8988T (cell line): ENCODE data around the gene FNDC8.
A peak's percentile ranks its signal among the peaks of the same experiment; 100 is the strongest.
"Not testable (repeated sequence)": the region's sequence is repeated elsewhere in the genome, so short reads cannot be mapped to it uniquely, and the experiment has no call there.

Experiments used
- DNase-seq: peaks from one replicate; pipeline ENCODE4 v3.0.0; 2011

FNDC8 gene

DNA sequence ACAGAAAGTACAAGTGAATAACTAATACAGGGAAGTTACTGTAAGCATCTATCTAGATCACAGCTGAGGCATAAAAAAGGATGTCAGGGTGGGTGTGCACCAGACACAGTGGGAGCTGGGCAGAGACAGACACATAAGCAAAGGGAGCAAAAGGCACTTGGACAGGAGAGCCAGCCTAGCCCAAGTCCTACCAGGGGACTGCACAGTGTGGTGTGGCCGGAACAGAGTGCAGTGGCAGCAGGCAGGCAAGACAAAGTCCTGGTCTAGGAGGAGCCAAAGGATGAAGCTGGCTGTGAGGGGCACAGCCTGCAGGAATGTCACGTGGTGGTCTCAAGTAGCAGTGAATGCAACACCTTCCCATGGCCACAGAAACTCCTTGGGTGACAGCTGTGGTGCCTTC is 23.6 kb upstream of the FNDC8 start:
- no peak for DNase-seq

DNA sequence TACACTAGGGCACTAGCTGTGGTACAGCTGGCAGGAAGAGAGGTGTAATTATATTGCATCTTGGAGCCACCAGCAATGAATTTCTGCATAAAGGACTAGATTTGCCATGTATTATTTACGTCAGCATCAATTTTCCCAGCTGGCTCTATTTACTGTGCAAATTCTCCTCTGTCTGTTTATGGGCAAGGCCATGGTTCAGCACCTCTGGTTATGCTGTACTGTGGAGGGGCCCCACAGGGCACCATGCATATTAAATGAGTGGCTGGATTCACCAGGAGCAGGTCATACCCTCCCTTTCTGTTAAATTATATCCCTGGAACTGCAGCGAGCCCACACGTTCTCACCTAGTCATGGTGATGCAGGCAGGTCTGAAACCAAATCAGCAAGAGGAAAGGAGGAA is 21.5 kb upstream of the FNDC8 start:
- no peak for DNase-seq

DNA sequence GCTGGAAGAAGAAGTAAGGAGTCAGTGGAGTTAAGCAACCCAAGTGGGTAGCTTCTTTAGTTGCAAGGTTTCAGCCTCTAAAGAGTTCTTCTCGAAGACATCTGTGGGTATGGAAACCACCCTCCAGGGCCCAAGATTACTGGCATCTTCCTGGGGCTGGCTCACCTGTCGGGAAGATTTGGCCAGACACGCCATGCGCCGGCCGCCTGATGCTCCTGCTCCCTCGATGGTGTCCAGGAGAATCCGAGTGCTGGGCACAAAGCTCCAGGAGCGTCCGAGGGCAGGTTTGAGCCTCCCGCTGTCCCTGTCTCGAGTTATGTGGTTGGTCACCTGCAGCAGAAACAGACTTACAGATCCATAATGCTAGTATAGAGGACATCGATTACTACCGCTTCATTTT is 20.4 kb upstream of the FNDC8 start:
- DNase-seq: no peak

DNA sequence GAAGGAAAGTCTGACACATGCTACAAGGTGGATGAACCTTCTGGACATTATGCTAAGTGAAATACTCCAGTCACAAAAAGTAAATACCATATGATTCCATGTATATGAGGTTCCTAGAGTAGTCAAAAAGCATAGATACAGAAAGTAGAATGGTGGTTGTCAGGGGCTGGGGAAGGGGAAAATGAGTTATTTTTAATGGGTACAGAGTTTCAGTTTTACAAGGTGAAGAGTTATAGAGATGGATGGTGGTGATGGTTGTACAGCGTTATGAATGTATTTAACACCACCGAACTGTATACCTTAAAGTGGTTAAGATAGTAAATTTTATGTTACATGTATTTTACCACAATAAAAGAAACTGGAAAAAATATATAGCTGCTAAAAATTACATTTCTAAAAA is 19.7 kb upstream of the FNDC8 start:
- DNase-seq: no peak

DNA sequence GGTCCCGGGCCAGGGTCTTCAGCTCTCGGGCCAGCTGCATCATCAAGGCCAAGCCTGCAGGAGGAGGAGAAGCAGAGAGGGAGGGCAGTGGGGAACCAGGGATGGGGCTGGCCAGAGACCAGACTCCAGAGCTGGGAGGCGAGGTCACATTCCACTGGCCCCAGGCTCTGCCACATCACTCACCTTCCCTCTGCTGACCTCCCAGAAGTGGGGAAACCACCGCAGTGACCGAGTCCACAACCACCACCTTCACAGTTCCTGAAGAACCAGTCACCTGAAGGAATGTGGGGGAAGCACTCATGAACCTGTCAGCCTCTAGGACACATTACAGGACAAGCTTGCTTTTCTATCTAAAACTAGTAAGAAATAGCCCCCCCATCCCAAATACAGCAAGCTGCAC is 18.1 kb upstream of the FNDC8 start:
- no peak for DNase-seq

DNA sequence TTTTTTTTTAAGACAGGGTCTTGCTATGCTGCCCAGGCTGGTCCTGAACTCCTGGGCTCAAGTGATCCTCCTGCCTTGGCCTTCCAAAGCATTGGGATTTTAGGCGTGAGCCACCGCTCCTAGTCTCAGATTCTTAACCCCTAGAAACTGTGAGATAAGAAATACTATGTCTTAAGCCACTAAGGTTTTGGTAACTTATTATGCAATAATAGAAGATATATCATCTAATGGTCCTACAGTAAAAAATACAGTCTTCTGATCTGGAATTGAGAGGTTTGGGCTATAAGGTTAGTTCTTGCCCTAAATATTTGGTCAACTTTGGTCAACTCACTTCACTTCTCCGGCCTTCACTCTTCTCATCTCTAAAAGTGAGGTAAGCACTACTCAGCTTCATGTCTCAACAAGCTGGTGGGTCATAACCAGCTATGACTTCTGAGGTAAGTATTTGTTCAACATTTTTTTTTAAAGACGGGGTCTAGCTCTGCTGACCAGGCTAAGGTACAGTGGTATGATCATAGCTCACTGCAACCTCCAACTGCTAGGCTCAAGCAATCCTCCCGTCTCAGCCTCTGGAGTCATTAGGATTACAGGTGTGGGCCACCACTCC is 16.5 kb upstream of the FNDC8 start:
- no peak for DNase-seq

DNA sequence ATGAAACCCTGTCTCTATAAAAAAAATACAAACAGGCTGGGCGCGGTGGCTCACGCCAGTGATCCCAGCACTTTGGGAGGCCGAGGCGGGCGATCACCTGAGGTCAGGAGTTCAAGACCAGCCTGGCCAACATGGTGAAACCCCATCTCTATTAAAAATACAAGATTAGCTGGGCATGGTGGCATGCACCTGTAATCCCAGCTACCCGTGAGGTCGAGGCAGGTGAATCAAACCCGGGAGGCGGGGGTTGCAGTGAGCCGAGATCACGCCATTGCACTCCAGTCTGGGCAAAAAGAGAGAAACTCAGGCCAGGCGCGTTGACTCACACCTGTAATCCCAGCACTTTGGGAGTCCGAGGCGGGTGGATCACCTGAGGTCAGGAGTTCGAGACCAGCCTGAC is 10.6 kb upstream of the FNDC8 start:
- DNase-seq: not testable (repeated sequence)

DNA sequence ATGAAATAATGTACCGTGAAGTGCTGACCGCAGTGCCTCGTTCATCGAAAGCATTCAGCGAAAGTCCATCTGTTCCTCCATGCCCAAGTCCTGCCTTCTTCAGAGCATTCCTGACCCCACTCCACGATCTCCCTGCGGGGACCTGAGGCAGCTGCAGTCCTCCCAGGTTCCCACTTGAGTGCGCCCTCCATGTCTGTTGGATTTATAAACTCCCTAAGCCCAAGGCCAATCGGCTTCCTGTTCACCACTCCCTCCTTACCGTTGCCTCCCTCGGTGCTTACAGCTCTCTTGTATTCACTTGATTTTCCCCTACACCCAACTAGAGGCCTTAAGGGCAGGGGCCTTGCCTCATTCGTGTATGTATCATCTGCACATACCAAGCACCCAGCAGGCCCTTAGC is 4.6 kb upstream of the FNDC8 start:
- no peak for DNase-seq

DNA sequence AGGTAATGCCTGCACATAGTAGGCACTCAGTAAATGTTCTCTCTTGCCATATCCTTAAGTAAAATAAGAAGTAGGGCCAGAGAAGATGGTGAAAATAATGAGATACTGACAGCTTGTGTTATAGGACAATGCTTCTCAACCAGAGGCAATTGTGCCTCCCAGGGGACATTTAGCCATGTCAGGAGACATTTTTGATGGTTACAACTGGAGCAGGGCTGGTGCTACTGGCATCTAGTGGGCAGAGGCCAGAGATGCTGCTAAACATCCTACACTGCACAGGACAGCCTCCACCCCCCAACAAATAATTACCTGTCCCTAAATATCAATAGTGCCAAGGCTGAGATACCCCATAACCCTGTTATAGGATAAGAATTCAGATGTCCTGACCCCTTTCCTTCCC is 3.4 kb upstream of the FNDC8 start:
- DNase-seq: no peak

DNA sequence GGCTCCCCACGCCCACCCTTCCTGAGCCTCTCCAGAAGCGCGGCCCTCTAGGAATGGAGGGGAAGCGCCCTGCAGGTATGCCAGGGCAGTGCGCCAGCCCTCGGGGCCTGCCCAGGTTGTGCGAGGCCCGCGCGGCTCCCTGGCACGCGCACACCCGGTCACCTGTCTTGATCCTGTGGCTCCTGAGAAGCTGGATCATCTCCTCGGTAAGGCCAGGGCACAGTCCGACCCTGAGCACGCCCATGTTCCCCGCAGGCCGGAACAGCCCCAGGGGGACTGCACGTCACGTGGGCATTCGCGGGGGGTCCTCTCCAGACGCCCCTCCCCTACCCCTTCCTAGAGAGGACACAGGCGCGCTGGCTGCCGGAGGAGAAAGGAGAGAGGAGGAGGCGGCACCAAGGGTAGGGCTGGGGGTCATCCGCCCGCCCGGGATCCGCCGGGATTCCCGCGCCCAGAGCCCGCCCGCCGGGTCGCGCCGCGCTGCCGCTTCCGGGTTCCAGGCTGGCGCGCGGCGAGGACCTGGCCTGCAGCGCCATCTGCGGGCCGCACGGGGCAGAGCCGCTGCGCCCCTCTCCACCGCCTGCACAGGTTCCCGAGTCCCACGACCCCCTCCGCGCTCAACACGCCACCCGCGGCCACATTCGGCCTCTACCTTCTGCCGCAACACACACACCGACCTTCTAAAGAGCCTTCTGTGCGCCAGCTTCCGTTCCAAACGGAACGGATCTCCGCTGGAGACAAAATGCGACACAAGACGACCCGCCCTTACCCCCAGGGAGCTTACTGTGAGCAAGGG is 1.8 kb upstream of the FNDC8 start, which contains the start of gene RAD51D:
Gene RAD51D (minus strand): TSS at position 491 of the 796 bp plus-strand sequence. CDS start 247 bp downstream, at position 244.
- DNase-seq: peak; percentile 64

DNA sequence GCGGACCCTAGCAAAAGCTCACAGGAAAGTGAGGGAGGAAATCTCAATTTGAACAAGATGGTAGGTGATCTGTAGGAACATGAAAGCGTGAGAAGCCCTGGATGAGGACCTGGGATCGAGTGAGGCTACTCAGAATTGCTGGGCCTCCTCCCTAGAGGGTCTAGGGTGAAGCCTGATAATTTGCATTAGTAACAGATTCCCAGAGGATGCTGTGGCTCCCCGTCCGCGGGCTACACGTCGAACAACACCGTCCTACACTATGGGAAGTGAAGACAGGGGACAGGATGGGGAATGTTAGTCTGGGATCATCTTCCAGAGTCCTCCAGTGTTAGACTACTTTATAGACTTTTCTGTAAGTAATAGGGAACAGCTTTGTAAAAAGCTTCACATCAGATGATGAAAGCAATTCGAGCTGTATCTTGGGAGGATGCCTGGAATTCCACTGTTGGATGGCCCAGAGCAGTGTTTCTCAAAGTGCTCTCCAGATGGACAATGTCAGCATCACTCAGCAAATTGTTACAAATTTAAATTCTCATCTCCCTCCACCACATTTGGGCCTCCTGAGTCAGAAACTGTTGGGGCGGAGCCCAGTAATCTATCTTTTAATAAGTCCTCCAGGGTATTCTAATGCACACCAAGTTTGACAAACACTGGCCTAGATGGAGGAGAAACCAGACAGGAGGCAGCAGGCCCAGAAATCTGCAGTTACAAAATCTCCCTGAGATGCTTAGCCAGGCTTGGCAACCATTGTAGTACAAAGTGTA is 6.5 kb downstream of the FNDC8 start:
- no peak for DNase-seq

DNA sequence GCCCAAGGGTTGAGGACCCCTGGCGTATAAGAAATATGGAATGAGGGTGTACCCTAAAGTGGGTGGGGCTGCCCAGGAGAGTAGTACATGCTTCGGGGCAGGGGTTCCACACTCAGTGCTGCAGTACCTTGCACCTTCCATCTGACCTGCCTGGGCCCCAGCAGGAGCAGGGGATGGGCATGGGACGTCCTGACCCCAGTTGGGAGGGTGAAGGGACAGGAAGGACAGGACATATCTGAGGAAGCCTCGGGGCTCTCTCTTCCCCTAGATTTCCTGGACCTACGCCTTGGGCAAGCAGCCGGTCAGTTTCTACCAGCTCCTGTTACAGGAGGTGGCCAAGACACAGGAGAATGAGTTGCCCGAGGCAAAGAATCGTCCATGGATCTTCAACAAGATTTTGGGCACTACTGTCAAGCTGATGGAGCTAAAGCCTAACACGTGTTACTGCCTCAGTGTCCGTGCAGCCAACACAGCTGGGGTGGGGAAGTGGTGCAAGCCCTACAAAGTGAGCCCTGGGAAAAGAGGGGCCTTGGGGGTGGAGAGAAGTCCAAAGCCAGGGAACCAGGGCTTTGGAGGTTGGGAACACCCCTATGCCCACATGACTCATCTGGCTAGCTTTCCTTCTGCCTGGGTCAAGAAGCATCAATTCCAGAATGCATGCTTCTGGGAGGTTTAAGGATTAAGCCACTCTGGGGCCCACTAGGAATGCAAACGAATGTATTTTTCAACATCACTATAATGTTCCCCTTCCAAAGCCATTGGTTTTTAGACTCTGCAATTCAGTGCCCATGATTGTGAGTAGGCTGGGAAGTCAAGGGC is 7.9 kb downstream of the FNDC8 start:
- no peak for DNase-seq

DNA sequence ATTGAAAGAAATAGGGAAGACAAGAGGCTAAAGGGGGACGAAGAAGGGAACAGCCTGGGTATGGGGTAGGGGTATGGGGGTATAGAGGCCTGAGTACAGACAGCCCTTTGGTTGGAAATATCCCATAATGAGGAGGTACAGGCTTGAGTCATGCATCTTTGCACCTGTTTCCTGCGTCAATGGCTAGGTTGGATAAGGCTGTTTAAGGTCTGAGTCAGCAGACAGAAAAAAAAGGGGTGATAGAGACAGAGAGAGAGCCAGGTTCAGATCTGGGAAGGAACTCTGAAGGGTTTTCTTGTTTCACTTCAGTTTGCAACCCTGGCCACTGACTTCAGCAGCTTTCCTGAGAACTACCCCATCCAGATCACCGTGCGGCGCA is 8.5 kb downstream of the FNDC8 start:
- no peak for DNase-seq

DNA sequence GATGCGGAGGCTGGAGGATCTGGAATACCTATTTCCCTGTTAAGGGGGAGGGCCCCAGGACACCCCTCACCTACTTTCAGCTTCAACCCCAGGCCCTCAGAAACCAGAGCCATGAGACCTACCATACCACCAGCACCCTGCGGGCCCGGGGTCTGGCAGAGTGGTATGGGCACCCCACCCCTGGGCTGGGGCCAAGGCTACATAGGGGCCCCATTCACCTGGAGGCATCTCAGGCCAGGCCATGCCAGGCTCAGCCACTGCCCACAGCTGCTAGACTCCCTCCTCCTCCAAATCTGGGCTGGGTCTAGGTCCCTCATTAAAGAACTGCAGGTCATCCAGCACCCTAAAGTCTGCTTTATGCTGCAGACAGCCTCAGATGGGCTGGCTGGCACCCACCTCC is 9.0 kb downstream of the FNDC8 start:
- no peak for DNase-seq

DNA sequence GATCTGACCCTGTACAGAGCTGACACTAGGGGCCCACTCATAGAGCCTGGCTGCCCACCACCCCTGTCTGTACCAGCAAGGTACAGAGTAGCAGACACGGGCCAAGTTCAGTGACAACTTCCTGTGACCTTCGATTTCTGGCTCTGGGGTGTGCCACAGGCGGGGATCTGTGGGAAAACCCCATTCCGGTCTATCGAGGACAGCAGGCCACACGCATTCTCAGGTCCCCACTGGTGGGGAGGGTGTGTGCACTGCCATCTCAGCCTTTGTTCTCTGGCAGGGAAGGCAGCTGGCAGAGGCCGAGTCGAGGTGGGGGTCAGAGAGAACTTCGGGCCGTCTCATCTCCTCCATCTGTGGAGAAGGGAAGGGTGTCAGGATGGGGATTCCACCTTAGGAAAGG is 10.7 kb downstream of the FNDC8 start:
- no peak for DNase-seq

DNA sequence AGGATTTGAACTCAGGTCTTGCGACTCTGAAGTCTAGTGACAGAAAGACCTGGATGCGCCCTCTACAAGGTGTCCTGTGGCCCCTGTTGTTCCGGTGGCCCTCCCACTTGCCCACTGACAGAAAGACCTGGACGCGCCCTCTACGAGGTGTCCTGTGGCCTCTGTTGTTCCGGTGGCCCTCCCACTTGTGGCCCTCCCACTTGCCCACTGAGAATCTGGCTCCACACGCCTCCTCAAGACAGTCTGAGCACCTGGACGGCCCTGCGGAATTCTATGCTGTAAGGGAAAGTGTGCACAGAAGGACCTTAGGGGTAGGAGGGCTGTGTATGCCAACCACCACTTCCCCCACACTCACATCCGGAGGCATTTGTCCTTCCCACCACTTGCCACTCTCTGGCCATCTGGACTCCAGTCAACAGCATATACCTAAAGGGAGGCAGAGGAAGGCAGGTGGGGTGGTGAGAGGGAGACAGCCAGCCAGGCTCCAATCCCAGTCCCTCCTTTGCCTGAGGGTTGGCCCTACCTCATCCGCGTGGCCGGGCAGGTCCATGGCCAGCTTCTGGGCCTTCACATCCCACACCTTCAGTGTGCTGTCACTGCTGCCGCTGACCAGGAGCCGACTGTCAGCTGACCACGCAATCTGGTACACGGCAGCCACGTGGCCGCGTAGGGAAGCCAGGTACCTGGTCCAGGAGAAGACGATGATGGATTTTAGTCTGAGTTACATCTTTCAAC is 11.6 kb downstream of the FNDC8 start:
- DNase-seq: no peak

DNA sequence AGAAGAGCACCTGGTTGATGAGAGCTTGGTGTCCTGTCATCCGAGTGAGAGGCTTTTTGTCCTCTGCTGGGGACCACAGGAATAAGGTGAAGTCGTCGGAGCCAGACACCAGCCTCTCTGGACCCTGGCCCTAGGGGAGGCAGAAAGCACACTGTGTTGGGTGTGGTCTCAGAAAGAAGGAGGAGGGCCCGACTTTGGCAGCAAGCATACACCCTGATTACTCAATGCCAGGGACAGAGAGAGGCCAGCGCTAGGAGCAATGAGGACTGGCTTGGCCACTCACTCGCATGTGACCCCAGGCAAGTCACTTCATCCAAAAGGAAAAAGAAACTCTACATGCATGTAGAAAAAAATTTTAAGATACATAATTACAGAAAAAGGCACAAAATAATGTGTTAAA is 13.9 kb downstream of the FNDC8 start:
- no peak for DNase-seq

DNA sequence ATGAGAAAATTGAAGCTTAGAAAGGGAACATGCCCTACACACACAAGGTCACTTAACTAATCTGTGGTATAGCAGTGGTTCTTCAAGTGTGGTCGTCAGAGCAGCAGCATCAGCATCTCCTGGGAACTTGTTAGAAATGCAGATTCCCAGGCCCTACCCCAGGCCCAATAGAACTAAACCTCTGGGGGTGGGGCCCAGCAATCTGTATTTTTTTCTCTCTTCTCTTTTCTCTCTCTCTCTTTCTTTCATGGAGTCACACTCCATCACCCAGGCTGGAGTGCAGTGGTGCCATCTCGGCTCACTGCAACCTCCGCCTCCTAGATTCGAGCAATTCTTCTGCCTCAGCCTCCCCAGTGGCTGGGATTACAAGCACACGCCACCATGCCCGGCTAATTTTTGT is 16.8 kb downstream of the FNDC8 start:
- DNase-seq: no peak

DNA sequence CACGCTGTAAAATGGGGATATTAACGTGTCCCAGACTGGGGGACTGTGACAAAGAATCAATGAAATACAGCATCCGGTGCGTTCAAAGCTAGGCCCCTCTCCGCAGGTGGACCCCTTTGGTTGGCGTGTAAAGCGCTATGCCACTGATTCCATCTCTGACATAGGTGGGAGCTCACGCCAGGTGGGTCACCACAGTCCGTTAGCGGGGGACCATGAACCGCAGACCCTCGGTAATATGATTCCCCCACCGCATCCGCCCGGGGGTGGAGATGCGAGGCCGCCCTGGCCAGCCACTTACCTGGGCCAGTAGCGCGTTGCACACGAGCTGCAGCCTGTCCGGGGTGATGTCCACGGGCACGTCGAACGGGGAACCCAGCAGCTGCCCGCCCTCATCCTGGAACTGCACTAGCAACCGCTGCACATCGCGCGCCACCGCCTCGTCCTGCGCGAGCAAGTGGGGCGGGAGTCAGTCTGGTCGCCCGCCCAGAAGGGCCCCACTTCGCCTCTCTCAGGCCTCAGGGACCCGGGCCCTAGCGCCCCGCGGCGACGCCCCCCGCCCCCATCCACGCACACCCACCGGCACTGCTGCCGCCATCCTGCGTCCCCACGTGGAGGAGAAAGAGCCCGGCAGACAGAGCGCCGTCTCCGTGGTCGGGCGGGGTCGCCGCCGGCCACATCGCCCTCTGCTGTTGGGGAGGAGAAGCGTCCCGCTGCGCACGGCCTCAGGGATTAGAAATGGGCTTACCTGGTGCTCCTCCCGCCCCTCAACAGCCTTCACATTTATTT is 20.5 kb downstream of the FNDC8 start, which contains the start of gene NLE1:
Gene NLE1 (minus strand): TSS at position 623 of the 786 bp plus-strand sequence. CDS start 28 bp downstream, at position 595.
- DNase-seq: peak; percentile 70

DNA sequence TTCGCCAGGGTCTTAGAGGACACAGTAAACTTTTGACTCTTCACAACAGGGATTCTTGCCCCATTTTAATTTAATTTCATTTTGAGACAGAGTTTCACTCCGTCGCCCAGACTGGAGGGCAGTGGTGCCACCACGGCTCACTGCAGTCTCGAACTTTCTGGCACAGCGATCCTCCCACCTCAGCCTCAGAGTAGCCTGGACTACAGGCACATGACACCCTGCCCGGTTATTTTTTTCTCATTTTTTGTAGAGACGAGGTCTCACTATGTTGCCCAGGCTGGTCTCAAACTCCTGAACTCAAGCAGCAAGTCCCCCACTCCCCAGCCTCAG is 21.0 kb downstream of the FNDC8 start:
- no peak for DNase-seq

DNA sequence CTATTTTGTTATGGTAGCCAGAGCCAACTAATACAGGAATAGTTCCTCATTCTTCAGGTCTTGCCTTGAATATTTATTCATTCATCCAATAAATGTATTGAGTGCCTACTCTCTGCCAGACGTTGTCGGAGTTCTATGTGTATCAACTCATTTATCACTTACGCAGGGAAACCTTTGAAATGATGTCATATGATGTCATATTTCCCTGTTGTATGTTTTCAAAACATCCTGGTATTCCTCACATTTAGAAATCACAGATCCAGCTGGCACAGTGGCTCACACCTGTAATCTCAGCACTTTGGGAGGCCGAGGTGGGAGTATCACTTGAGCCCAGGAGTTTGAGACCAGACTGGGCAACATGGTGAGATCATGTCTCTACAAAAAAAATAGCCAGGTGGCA is 23.4 kb downstream of the FNDC8 start:
- DNase-seq: no peak
